Measurements from ENCODE around the gene ZDHHC17.

ZDHHC17 gene

DNA sequence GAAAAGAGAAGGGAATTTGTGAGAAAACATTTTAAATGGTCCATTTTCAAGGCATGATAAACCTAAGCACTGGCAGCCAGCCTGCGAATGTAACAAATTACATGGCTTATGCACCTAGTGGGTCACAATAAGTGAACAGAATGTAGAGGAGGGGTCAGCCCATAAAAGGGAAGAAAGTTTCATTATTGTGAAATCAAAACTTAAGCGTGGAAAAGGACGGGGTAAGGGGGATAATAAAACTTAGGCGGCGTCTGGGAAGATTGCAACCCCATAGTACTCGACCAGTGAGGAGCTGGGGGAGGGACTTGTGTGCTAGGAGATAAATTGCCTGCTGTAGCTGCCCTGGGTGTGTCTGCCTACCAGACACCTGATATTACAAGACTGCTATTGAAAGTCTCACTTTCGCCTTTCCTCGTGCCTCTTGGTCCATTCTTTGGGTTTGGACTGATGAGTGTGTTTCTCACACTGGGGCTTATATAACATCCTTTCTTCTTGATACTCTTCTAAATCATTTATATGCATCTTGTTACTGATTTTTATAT lies 40.6 kb downstream of the ZDHHC17 start:
- TF ChIP-seq, protein P1, sequence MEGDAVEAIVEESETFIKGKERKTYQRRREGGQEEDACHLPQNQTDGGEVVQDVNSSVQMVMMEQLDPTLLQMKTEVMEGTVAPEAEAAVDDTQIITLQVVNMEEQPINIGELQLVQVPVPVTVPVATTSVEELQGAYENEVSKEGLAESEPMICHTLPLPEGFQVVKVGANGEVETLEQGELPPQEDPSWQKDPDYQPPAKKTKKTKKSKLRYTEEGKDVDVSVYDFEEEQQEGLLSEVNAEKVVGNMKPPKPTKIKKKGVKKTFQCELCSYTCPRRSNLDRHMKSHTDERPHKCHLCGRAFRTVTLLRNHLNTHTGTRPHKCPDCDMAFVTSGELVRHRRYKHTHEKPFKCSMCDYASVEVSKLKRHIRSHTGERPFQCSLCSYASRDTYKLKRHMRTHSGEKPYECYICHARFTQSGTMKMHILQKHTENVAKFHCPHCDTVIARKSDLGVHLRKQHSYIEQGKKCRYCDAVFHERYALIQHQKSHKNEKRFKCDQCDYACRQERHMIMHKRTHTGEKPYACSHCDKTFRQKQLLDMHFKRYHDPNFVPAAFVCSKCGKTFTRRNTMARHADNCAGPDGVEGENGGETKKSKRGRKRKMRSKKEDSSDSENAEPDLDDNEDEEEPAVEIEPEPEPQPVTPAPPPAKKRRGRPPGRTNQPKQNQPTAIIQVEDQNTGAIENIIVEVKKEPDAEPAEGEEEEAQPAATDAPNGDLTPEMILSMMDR (IDR thresholded peaks at IDR 0.05; ENCODE audit: low read depth, low read length): no peak
- no peak for DNase-seq (ENCODE audit: low read depth in 2 of 2)
- H3K4me3 ChIP-seq (replicated peaks in 1 of 2; ENCODE audit: low read depth in 2 of 2, low read length in 2 of 2): no peak overlapping the region

DNA sequence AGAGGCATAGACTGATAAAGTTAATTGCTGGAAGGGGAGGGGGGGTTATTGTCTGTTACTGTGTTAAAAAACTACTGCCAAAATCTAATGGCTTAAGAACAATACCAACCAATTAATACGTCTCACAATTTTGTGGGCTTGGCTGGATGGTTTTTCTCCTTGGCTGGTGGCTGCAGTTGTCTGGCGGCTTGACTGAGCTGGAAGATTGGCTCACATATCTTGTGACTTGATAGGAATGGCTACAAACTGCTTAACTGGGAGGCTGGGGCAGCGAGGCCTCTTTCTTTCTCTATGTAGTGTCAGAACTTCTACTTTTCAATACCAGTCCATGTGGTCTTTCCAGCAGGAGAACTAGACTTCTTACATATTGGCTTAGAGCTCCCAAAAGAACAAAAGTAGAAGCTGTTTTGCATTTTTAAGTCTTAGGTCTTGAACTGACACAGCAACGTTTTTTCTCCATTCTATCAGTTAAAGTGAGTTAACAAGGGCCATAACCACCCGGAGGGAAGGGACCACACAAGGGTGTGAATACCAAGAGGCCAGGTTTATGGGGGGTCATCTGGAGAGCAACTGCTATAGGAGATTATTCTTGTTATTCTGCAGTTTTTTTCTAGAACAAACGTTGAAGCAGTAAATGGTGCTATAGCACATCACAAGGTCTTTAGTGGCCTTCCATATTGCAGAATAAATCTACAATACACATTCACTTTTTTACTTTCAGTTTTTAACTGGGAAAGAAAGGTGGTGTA lies 46.9 kb downstream of the ZDHHC17 start:
- TF ChIP-seq, protein P1 (IDR thresholded peaks at IDR 0.05; ENCODE audit: low read depth, low read length): no peak
- H3K4me3 ChIP-seq (replicated peaks in 1 of 2; ENCODE audit: low read depth in 2 of 2, low read length in 2 of 2): no peak overlapping the region
- DNase-seq (ENCODE audit: low read depth in 2 of 2): no peak

DNA sequence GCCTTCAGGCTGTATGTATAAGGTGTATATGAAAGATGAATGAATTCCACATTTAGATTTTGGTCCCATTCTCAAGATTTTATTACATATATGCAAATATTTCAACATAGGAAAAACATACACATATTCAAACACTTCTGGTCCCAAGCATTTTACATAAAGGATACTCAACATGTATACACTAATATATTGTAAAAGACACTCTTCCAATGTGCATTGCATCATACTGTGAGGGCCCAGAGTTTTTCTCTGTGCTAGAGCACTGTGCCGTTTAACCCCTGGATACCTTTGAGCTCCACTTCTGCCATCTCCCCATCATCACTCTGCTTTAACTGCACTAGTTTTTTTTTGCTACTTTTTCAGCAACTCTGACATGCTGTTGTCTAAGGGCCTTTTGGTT lies 48.1 kb downstream of the ZDHHC17 start:
- no peak overlapping the region for H3K4me3 ChIP-seq (replicated peaks in 1 of 2; ENCODE audit: low read depth in 2 of 2, low read length in 2 of 2)
- TF ChIP-seq, protein P1 (IDR thresholded peaks at IDR 0.05; ENCODE audit: low read depth, low read length): no peak
- DNase-seq (ENCODE audit: low read depth in 2 of 2): no peak

DNA sequence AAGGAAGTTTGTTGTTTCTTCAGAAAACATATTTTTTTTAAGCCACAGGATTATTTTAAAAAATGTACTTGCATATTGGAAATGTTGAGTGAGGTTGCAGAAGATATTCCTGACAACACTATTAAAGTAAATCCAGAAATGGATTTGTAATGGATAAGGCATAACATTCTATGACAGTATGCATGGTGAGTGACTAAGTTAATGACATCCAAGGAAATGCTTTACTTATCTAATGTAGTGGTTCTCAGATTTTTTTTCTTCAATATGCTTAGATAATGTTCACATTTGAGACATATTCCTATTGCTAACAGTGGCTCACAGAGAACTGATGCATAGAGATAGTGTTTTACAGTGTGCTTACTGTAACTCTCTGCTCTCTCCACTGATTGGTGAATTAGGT lies 49.4 kb downstream of the ZDHHC17 start:
- no peak overlapping the region for H3K4me3 ChIP-seq (replicated peaks in 1 of 2; ENCODE audit: low read depth in 2 of 2, low read length in 2 of 2)
- no peak for DNase-seq (ENCODE audit: low read depth in 2 of 2)
- TF ChIP-seq, protein P1 (IDR thresholded peaks at IDR 0.05; ENCODE audit: low read depth, low read length): no peak

DNA sequence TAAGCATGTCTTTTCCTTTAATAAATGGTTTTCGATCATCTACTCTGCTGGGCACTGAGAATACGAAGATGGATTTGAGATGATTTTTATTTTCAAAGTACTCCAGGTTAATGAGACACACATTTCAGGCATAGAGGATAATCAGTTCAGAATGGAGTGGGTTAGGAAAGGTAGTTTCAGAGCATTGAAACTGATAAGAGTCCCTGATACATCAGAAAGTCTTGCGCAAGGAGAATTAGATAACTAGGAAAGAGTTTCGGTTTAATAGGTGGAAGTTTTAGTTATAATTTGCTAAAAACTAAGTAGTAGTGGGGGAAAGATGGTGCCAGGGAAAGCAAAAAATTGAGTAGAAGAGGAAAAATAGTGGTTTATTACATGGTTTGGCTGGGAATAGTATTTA lies 50.1 kb downstream of the ZDHHC17 start:
- no peak for DNase-seq (ENCODE audit: low read depth in 2 of 2)
- no peak overlapping the region for H3K4me3 ChIP-seq (replicated peaks in 1 of 2; ENCODE audit: low read depth in 2 of 2, low read length in 2 of 2)
- TF ChIP-seq, protein P1 (IDR thresholded peaks at IDR 0.05; ENCODE audit: low read depth, low read length): no peak

DNA sequence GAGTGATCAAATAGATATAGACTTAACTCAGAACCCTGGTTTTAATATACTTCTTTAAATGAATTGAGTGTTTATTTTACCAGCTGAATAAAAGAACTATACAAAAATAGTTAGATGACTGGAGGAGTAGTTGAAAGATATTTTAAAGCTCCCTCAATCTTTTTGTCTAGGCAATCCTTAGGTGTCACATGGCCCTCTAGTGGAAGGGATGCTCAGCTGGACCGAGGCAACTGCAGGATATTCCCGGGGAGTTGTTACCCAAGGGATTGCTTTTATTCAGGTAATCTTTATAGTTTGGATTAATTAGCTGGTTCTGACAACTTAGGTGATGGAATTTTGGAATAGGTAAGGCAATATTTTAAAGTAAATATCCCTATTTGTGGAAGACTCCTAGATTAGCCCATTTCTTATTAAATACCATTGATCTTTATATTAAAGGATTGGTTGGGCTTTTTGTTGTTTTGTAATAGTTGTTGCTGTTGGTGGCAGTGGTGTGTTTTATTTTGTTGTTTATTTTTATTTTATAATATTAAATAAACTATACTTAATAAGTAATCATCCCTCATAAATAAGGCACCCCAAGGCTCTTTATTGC lies 57.1 kb downstream of the ZDHHC17 start:
- TF ChIP-seq, protein P1 (IDR thresholded peaks at IDR 0.05; ENCODE audit: low read depth, low read length): peak; percentile 75
- no peak overlapping the region for H3K4me3 ChIP-seq (replicated peaks in 1 of 2; ENCODE audit: low read depth in 2 of 2, low read length in 2 of 2)
- peak; percentile 51 to 56 for DNase-seq (ENCODE audit: low read depth in 2 of 2)
